Activated gamma-delta T cell (primary cell): Measurements from ENCODE around the gene ADA.
"Not testable (repeated sequence)": the region's sequence is repeated elsewhere in the genome, so short reads cannot be mapped to it uniquely, and the experiment has no call there.

Experiments used
- DNase-seq: peaks from one replicate; lab custom pipeline; 2025; lab: John Stamatoyannopoulos, UW

The ADA gene

DNA sequence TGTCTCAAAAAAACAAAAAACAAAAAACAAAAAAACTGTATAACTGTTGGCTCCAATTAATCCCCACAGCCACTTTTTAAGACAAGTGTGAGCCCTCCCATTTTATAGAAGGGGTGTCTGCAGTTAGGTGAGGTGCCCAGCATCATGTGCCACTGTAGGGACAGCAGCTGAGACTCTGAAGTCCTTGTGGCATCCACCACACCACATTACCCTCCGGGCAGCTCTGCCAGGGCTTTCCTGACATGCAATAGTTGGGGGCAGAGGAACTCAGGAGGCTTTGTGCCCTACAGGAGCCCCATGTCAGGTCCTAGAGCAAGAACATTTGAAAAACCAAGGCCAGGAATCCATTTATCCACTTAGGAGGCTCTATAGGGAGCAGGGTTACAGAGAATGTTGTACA is 51.8 kb downstream of the ADA start:
- DNase-seq, result no peak

DNA sequence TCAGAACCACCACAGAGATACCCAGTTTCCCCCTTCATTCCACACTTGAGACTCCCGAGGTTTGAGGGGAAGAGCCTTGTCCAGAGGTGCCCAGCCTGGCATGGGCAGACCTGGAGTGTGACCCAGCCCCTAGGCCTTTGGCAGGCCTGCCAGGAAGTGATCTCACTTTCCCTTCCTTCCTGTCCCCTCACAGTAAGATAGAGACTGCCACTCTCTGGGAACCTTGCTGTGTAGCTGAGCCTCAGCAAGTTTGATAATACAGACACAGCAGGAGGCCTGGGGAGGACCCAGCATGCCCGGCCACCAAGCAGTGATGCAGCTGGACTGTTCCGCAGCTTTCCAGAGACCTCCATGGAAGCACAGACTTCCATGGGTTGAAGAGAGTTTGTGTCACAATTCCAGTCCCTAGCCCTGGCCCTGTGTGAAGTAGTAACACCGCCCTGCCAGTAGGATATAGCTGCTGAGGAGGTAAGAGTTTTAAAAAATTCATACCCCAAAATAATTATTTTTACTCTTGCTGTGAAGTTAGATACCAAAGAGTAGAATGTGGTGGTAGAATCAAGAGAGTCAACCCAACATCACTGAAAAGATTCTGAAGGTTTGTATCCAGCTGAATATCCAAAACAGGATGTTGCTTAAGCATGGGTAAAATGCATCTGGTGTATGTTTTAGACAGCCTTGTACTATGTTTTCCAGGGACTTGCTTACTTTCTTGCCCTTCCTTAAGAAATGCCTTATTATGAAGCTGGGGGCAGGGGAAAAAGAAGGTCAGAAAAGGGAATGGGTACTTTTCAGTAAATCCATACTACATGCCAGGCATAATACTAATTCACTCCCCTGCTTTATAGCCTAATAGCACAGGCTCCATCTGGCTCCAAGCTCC is 52.8 kb downstream of the ADA start:
- DNase-seq, result no peak

DNA sequence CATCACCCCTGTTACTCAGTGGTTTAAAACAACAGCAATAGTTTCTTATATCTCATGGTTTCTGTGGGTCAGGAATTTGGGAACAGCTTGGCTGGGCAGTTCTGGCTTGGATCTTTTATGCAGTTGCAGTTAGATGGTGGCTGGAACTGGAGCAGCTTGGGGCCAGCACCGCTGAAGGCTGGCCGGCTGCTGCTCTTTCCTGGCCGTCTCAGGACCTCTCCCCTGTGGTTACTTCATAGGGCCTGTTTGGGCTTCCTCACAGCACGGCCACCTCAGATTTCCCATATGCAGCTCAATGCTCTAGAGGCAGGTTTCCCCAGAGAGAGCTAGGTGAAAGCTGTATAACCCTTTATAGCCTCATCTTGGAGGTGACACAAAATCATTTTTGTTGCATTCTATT is 53.6 kb downstream of the ADA start:
- DNase-seq, result no peak

DNA sequence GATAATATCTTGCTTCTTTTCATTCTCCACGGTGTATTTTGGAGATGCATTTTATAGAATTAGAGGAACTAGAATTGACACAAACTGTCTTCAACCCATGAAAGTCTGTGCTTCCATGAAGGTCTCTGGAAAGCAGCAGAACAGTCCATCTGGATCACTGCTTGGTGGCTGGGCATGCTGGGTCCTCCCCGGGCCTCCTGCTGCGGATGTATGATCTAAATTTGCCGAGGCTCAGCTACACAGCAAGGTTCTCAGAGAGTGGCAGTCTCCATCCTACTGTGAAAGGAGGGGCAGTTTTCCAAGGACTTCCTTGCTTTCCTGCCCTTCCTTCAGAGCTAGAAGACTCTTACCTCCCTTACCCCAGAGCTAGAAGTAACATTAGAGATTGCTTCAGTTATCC is 54.0 kb downstream of the ADA start:
- no peak for DNase-seq

DNA sequence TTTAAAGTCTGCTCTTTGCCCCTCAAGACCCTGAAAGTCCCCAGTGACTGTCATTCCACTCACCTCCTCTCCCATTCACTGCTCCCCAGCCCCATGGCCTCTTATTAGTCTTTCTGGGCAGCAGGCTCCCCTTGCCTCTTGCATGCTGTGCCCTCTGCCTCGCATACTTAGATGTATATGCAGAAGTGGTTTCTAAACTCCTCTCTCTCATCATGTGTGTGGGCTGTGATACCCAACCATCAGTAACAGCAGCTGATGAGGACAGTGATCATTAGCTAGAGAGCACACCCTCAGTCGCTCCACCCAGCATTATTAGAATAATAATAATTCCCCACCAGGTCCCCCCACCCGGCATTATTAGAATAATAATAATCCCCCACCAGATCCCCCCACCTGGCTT is 54.6 kb downstream of the ADA start:
- DNase-seq, result no peak

DNA sequence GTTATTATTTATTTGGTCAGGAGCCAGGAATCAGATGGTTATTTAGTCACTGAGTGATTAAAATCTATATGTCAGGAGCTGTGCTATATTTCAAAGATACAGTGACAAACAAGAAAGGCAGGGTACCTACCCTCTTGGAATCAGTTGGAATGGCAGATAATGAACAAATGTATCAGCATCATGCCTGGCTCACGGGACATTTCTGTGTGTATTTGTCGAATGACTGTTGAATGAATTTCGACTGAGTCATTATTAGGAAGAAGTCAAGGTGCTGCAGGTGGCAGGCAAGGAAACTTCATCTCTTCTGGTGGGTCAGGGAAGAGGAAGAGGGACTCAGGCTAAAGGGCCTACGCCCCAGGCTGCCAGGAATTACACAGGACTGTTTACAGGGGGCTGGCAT is 55.5 kb downstream of the ADA start:
- no peak for DNase-seq

DNA sequence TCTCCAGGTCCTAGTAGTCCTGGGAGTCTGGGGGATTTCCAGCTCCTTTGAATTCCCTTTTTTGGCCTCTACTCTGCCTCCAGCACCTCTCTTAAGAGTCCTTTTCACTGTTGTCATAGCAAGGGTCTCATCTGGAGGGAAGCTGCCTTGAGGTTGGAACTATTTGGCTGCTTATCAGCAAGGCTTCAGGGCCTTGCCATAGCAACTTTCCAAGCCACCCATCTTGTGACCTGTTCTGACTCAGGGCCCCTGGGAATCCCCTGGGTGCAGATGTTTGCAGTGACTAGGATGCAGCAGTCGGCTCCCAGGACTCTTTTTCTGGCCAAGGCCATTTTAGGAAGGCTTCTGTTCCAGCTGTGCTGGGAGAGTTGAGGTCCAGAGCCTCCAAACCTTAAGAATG is 56.8 kb downstream of the ADA start:
- DNase-seq, result no peak

DNA sequence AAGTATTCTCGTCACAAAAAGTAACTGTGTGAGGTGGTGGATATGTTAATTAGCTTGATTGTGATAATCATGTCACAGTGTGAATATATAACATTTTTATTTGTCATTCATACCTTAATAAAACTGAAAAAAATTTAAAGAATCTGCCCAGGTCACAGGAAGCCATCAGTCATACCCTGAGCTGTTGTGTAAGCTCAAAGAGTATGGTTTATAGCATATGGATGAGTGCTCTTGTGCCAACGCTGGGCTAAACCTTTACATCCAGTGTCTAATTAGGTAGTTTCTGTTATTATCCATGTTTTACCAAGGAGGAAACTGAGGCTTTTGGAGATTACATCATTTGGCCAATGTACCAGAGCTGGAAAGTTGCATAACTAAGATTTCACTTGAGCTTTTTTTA is 57.7 kb downstream of the ADA start:
- DNase-seq, result no peak

DNA sequence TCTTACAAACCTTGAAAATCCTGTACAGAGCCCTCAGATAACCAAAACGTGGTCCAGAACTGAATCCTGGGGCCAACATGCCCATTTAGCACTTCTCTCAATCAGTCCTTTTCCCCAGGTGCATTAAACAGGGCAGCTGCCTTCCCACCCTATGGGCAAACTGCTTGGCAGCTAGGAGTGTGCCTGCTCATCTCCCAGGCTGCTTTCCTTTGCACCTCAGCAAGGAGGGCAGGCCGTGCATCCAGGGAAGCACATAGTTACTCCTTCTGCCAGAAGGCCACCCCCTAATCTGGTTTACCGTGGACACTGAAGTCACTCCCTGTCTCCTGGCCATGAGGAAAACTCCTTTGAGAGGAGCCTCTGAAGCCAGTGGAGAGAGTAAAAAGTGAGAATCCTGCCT is 59.1 kb downstream of the ADA start:
- no peak for DNase-seq

DNA sequence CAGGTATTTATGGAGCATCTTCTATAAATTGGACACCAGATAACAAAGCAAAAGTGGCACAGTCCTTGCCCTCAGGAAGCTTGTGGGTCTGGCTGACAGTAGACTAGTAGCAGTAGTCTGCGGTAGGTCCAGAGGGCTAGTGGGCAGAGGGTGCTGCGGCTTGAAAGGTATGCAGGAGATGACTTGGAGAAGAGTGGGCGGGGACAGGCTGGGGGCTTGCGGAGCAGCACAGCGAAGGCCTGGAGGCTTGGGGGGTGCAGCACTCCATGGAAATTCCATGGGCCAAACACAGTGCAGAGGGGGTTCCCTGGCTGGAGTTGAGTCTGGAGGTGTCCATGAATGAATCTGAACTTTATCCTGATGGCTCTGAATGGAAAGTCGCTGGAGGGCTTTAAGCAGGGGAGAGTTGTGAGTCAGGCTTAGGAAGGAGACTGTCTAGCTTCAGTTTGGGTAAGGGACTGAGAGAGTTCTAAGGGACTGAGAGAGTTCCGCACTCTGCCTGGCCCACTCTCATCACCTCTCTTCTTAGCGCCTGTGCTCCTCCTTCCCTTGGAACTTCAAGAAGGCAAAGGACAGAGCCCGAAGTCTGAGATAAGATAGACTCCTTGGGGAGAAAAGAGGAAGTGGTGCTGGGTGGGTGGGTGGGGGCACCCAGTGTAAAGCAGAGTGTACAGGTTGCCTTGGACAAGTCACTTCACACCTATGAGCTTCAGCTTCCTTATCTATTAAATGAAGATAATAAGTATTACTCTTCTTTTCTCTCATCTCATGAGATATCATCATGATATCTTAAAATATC is 60.3 kb downstream of the ADA start:
- no peak for DNase-seq

DNA sequence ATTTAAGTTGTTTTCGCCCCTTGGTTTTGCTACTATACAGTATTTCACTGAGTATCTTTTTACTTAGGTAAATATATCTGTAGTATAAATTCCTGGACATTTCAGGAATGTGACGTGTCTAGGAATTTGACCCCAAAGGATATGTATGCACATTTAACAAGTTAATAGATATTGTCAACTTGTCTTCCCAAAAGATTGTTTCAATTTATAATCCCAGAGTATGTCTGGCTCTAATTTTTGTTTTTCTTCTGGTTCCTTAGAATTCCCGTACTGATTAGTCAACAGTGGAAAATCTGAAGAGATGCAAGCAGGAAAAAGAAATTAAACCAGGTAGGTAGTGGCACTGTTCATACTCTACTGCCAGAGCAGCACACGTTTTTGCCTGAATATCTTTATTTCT is 62.0 kb downstream of the ADA start:
- DNase-seq, result no peak

DNA sequence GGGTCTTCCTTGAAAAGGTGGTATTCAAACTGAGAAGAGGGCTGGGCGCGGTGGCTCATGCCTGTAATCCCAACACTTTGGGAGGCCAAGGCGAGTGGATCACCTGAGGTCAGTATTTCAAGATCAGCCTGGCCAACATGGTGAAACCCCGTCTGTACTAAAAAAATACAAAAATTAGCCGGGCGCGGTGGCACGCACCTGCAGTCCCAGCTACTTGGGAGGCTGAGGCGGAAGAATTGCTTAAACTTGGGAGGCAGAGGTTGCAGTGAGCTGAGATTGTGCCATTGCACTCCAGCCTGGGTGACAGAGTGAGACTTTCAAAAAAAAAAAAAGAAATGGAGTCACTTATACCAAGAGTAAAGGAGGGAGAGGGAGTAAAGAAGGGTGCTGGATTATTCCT is 63.2 kb downstream of the ADA start:
- DNase-seq, result not testable (repeated sequence)

DNA sequence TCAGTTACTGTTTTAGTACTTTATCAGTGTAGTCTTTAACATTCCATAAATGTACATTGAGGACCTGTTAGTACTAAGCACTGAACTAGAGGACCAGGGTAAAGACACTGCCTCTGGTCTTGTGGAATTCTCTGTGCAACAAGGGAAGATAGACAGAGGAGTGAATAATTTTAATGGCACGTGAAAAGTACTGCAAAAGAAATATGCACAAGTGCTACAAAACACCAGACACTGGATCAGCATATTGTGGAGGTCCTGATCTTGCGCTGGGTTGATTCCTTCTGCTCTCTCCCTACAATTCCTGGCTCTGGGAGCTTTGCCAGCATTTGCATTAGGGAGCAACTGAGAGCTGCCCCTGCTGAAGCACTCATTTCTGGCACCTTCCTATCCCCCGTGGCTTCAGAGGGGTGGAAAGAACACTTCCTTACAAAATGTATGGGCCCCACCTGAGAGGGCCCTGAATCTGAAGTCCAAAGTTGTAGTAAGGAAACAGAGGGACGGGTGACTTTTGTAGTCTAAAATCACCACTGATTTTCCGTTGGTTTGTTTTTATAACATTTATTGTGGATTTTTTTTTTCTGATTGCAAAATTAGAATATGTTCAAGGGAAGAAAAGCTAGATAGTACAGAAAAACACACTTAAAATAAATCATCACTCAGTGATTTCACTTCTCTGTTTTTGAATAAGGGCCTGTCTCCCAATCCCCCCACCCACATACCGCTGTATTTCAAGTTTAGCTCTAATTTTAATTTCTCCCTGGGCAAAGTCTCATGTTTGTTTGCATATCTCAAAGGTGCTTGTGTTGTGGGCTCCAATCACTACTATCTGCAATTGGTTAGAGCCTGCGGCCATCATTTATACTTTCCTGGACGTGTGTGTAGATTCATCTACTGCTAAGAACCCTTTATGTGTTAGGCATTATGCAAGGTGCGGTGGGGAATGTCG is 64.2 kb downstream of the ADA start:
- no peak for DNase-seq

DNA sequence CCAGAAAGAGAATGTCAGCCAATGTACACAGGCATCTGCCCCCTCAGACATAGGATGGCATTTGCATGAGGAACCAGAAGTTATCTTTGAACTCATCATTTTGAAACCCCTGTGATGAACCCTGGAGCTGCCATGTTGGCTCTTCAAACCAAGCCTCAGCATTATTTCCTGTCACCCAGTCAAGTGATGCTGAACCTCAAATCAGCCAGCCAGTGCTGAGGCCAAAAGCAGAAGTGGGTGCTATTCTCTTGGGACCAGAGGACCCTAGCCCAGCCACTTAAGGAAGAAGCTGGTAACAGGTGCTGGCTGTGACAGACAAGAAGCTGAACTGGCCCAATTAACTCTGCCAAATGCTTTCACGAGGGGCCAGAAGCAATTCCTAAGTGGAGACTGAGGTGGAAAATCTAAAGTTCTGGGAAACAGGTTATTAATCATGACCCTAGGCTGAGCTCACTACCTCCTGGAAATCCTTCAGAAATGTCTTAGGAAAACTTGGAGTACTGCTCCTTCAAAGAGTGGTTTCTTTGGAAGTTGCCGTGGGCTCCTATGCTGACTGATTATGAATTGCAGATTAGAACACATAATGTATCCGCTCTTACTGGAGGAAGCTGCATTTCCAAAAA is 65.1 kb downstream of the ADA start:
- no peak for DNase-seq

DNA sequence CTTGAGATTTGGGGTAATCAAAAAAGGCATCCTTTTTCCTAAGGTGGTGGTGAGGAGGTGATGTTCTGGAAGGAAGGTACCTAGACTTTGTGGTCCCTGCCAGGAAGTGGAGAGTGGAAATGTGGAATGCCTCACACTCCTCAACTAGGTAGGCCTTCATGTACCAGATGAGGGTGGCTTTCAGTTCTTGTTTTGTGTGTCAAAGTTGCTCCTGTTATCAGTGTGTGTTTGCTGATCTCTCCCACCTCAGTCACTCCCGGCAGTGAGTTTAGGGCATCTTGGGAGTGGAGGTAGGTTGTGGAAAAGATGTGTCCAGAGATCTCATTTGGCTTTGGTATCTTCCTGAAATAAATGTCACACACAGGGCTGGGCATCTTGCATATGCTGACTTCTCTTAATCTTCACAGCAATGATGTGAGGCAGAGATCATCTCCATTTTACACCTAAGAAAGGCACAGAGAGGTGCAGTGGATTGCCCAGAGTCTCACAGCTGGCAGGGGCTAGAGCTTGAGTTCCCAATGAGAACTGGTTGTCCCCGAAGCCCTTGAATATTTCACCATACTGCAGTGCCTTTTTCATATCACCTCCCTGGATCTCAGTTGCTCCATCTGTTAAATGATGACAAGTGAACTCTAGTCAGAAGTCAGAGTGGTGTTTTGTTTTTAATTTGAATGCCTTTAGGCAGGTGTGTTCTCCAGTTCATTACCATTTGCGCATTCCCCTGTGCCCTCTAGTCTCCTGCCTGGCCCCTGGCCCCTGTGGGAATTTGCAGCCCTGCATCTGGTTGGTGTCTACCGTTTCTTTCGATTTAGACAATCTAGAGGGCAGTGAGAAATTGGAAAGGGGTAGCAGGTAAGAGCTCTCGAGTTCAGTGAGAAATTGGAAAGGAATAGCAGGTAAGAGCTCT is 66.2 kb downstream of the ADA start:
- no peak for DNase-seq

DNA sequence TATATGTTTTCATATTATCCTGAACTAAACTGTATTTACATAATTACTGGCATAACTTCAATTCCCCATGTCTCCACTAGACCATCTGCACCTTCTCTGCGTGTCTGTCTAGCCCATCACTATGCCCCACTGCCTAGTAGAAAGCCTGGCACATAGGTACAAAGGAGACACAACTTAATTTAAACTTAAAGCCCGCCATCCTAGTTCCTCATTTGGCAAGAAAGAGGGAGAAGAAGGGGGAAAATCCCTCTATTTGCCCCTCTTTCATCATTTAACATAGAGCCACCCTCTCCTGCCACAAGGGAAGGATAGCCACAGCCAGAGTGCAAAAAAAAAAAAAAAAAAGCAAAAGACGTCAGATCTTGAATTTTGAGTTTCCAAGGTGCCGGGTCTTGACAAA is 67.3 kb downstream of the ADA start:
- DNase-seq, result no peak

DNA sequence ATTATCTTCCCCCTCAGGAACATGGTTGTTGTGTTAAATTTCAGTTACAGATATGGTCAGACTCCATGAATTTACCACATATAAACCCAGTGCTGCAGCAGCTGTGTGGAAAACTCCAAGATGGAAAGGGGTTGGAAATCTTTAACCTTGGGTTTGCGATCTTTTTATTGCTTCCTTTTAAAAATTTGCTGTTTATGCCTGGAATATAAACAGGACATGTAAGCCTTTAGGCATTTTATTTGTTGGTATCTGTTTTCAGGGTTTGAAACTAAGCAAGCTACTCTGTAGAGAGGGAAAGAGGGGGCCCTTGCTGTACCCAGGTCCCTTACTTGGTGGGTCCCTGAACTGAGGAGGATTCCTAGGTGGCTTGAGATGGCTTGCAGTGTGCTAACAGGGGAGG is 68.3 kb downstream of the ADA start:
- DNase-seq, result no peak

DNA sequence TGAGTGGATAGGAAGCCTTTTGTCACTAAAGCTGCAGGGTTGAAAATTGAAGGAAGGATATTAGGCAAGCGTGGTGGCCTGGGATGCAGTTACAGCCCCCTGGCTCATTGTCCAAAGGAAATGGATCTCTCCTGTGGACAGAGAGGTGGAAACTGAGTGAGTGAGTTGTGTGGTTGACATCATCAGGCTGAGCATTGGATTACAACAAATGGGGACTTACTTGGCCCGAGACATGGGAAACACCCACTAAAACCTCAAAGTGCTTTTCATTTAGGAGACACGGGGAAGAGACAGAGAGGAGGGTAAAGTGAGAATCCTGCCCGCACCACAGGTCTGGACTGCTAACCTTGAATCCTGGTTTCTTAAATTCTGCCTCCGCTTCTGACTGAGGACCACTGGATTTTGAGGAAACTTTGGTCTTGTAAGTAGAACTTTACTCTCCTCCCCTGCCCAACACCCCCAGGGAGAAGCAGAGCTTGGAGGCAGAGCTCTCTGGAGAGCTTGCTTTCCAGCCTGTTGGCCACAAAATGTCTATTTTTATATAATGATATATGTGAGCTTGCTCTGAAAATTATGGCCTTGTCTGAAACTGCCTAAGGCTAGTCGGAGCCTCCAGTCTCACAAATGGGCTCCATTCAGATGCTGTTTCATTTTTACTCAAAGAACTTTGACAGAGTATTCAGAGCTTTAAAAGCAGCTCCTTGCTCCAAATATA is 69.0 kb downstream of the ADA start, which contains the start of gene PKIG:
PKIG (plus strand) TSS at position 269 of the 715 bp plus-strand sequence. CDS start 31,978 bp downstream, outside the sequence.
- no peak for DNase-seq

DNA sequence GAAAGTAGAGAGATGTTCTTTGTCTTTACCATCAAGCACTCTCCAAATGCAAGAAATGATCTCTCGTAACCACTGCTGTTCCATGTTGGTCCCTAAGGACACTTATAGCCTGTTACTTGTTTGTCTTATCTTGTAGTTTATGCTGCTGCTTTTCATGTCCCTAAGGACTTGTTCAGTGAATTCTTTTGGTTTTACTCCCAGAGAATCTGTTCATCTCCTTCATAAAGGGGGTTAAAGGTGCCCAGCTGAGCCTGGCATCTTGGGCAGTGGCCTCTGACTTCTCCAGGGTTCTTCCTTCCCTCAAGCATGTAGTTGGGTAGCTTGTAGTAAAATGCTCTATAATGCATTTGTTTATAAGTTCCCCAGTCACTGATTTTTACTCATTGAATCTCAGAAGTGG is 70.0 kb downstream of the ADA start:
- no peak for DNase-seq
